GM21737 (cell line): ENCODE results near the gene AAGAB.

Source experiments
- ATAC-seq: cut with Tn5 transposase; IDR thresholded peaks from one replicate; pipeline ENCODE4 v1.9.1; 2021; ENCODE audit warnings: mild to moderate bottlenecking, moderate library complexity; ENCODE audit not compliant: unreplicated experiment

Gene AAGAB

DNA sequence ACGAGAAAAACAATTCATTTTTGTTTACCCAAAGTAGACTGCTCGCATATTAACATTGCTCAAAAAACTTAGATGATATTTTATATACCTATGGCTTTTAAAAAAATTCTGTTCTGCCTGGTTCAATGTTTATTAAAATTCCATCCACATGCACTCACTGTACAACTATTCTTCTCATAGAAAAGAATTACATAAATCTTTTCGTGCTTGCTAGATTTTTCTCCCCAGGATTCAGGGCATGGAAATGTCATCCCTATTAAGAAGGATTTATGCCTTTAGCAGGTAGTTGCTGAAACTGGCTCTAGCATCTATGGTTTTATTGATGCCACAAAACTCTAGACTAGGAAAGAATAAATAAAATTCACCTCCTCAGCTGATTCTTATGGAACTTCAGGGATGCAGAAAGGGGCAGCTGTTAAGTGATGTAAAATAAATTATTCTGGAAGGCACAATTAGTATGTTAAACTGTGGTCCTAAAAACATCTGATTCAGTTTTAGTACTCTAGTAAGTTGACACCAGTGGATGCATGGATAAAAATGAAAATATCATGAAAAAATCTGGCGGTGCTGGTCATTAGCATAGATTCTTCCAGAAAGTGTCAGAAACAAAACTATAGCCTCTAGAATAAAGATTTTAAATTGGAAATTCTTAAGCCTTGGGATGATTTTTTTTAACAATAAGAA is 41.6 kb downstream of the AAGAB start:
- no peak for ATAC-seq

DNA sequence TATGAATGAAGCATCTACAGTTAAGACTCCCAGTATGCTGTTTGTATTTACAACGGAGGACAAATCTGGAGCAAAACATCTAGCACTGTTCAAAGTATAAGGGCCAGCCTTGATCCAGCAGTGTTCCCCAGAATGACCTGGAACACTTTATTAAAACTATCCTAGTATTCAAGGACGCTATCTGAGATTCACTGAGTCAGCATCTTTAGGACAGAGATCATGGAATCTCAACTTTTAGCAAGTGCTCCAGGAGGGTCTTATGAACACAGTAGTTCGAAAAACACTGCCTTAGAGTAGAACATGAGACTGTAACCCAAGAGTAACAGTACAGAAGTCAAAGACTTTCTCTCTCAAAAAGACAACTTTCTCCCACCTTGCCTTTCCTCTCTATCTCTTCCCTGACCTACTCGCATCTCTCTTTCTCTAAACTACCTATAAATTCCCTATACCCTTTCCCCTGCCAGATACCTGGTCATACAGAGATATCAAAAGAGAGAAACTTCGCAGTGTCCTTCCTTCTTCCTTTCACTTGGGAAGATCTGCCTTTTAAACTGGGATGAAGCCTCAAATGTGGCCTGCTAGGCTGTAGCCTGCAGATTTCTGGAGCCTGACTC is 43.8 kb downstream of the AAGAB start:
- no peak for ATAC-seq

DNA sequence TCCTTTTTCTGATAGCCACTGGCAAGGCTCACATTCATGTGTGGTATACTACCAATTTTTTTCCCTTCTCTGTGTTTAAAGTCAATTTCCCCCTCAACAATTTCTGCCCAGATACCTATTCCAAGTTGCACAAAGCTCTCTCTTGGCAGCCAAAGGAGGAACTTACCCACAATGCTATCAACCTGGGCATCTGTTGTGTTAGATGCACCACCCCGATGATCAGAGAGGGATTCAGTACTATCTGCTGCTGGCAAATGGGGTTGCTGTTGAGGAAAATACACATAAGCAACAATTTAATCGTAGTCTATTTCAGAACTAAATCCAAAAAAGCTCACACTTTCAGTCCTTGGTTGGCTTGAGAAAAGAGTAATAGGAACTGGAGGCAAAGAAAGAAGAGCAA is 46.1 kb downstream of the AAGAB start:
- no peak for ATAC-seq

DNA sequence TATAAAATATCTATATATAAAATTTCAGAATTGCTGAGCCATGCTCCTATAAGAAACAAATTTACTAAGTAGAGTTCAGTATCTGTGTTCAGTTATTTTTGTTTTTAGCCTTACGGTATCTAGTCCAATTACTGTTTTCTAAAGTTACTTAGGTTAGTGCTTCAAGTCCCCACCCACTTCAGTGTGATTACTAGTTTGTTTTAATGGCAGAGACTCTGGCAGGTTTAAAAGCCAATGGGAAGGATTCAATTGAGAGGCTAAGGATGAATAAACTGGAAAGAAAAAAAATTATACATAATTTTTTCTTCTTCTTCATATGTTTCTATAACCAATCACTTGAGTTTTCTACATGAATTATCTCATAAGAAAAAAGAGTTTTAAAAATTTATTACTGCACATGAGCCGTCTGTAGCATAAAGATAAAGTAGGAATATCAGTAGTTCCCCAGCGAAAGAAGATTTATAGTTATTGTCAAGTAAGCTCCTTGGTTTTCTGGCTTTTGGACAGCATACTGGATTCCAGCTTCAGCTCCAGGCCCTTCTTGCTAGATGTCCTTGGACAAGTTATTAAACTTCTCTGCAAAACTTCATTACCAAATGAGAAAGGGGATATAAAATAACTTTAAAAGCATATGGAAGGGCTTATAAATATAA is 46.8 kb downstream of the AAGAB start:
- no peak for ATAC-seq

DNA sequence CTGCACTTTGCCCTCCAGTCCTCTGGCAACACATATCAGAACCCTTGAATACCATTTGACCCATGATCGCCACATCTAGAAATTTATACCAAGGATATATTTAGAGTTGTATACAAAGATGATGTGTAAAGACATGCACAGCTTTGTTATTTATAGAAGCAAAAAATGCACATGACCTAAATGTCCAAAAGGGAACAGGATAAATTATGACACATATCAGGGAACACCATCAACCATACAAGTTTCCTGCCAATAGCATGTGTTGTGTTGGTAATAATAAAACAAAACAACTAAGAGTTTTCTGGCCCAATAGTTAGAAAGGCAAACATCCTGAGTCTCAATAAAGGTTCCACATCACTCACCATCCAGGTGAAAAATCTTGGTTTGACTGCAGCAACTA is 51.5 kb downstream of the AAGAB start:
- no peak for ATAC-seq

DNA sequence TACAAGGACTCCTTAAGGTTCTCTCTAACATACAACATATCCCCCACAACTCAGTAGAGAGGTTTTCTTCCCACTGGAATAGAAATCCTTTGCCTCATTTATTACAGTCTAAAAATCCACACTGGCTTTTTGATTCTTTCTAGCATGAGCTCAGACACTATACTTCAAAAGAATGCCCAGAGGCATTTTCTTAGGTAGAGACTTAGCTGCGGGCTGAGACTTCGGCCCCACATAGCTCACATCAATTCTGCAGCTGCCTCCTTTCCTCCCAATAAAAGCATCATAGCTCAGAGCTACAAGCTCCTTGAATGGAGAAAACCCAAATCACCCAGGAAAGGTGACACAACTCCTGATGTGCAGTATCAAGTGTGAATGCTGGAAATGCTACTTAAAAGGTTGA is 52.4 kb downstream of the AAGAB start:
- no peak for ATAC-seq

DNA sequence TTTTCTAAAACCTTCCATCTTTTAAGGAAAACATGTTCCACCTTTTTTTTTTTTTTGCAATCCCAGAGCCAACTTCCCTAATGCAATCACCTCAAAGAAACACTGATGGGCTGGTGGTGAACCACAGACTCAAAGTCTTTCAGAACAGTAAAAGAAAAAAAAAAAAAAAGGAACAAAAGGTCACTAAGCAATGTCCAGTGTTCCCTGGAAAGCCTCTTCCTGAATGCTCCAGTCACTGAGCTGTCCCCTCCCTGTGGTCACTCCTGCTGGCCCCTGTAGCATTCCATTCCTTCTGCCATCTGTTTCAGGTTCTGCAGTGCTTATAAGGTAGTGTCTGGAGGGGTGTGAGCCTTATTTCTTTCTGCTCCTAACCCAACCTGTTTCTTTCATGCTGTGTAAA is 53.3 kb downstream of the AAGAB start:
- no peak for ATAC-seq

DNA sequence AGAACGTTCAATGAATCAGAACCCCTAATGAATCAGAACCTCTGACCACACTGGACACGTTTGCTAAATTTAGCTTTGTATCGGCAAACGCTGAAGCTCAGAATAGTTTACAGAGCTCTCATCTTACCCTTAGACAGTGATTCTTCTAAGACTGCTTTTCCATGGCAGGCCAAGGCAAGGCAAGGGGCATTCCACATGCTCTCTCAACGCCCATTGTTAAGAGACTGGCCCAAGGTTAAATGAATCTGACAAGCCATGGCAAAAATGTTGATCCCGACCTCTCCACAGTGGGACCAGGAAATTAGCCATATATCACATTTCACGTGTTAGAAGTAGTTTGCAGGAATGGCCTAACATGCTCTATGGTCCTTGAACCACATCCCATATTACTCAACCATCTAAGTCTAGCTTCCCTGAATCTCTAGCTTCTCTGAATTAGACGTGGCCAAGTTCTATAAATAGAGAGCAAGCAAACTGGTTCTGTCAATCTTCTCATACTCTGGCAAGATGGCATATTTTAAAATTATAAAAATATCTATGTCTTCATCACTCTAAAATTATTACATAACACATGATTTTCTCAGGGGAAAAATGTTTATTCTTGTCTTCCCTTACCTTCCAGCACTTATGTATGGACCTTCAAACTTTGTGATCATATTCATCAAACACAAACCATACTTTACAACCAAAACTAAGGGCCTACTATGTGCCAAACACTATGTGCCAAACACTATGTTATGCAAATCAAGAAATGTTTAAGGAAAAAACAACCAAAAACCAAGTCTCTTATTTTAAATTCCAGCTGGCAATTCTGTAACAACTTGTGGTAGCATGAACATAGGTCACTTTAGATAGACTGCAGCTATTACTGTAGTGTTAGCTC is 54.3 kb downstream of the AAGAB start:
- ATAC-seq: no peak

DNA sequence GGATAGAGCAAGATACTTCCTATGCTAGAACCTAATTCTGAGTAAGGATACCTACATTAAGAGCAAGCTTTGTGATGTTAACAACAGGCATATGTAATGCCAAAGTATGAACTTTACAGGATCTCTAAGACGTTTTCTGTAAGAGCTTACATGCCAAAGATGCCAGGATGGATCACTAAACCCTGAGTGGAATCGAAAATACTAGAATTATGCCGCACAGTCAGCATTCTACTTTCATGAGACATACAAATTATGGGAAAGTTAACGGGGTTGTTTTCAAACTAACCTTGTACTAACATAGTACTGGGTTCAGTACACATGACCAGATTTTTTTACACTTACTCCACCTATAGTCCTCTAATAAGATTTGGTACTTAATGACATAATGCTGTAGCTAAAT is 55.1 kb downstream of the AAGAB start:
- no peak for ATAC-seq

DNA sequence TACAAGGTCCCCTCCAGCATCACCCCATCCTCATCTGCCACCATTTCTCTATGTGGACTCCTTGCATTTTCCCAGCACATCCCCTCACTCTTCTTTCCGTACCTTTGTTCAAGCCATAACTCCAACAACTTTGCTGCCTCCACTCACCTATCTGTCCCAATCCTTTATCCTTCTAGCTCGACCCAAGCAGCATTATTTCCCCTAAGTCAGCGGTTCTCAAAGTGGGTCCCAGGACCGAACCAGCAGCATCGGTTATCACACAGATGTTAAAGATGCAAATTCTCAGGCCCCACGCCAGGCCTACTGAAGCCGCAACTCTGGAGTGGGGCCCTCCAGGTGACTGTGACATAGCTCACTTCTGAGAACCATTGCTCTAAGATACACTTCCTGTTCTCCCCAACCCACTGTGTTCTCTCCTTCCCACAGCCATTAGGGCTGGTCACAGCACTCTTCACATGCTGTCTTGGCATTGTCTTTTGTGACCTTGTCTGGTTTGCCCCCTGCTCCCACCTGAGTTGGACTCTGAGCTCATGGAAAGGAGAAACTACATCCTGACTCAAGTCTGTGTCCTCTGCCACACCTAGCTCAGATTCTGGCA is 56.2 kb downstream of the AAGAB start:
- ATAC-seq: no peak

DNA sequence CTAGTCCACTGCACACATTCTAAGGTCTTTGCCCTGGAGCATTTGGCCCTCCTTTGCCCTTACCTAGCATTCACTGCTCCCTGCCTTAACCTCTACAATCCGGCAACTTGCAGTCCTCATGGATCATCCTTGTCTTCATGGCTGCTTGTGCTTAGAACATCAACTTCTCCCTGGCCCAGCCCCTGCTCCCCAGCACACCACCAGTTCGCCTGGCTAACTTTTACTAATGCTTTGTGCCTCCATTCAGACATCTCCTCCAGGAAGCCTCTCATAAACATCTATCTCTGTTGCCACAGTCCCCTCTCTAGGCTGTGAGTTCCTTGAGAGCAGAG is 57.1 kb downstream of the AAGAB start:
- no peak for ATAC-seq

DNA sequence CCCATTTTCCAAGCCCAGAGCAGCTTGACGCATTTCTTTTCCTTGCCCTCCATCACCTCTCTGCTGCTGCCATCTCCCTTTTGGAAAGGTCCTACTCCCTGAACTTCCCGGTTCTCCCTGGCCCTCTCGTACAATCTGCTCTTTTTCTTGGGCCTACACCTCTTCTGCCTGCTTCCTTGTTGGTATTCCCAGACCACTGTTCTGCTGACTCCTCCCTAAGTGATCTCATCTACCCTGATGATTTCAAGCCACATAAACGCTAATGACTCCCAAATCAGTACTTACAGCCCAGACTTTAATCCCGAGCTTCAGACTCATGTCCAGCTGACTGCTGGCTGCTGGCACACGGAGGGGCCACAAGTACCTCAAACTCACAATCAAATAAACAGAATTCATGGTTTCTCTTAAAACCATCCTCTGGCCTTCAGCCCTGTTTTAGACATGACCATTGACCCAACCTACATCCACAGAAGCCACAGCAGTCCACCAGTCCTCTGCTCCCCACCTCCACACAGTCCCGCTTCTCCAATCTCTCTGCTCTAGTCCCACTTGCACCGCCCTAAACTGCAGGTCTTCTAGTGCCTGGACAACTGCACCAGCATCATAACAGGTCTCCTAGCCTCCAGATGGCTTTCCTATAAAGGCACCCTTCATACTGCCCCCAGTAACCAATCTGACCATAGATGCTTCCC is 57.6 kb downstream of the AAGAB start:
- ATAC-seq: no peak

DNA sequence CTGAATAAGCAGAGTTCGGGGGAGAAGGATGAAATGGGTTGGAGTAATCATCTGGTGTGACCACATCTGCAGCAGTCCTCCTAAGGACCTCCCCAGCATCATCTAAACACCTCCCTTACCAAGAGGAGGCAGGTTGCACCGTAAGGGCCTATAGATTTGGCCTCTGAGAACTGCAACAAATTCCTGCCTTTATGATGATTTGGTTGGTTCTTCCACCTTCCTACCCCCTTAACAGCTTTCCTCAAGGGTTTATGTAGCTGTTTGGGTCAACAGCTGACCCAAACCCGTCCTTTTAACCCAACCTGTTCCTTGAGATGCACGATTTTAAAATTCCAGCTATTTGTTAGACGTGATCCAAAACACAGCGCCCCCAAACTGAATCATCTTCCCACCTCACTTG is 58.2 kb downstream of the AAGAB start:
- ATAC-seq: no peak

DNA sequence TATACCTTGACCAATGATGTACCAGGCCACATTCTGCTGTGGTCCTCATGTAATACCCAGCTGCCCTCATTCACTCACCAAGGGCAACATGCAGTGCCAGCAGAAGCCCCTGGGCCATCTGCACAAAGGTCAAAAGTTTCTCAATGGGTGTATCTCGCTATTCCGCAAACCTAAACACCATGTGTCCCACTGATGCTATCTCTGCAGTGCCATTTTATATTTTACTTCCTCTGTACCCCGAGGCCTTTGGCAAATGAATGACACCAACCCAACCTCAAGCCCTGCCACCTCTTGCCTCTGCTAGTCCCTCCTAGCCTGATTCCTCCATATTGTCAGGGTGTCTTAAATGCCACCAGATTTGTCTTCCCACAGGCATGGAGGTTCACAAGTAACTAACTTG is 59.2 kb downstream of the AAGAB start:
- no peak for ATAC-seq

DNA sequence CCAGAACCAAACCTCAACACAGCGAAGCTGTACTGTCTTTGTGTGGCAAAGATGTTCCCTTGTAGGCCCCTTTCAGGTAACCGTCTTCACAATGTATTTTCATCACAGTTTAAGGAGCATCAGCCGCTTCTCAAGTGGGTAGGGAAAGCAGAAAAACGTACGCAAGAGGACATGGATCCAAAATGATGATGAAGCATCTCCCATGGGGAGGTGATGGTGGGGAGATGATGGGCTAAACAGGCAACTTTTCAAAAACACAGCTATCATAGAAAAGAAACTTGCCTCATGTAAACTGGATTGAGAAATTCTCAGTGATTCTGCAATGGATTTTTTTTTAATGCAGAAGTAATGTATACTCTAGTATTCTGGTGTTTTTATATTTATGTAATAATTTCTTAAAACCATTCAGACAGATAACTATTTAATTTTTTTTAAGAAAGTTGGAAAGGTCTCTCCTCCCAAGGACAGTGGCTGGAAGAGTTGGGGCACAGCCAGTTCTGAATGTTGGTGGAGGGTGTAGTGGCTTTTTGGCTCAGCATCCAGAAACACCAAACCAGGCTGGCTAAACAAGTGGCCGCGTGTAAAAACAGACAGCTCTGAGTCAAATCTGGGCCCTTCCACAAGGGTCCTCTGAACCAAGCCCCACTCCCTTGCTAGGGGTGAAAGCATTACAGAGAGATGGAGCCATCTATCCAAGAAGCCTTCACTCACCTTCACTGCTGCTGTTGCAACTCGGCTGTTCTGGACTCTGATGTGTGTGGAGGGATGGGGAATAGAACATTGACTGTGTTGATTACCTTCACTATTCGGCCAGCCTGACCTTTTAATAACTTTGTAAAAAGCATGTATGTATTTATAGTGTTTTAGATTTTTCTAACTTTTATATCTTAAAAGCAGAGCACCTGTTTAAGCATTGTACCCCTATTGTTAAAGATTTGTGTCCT is 60.0 kb downstream of the AAGAB start:
- no peak for ATAC-seq

DNA sequence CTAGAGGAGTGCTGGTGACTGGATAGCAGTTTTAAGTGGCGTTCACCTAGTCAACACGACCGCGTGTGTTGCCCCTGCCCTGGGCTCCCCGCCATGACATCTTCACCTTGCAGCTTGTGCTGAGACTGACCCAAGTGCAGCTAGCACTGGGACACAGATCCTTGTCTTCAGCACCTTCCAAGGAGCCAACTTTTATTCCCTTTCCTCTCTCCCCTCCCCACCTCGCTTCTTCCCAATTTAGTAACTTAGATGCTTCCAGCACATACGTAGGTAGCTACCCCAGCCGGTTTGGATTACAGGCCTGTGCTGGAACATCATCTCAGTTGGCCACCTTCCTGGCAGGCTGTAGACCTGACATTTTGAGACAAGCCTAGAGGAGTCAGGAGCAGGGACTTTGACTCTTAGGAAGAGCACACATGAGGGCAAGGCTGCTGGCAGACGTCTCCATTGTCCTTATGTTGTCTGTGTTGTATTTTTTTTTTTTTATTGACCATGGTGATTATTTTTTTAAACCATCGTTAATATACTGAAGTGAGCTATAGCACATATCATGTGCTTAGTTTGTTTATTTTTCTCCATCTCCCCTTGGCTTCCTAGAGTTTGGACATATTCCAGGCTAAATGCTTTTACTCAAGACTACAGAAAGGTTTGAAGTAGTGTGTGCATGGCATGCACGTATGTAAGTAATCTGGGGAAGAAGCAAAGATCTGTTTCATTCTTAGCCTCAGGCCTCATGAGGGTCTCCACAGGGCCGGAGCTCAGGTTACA is 61.1 kb downstream of the AAGAB start:
- ATAC-seq: no peak

DNA sequence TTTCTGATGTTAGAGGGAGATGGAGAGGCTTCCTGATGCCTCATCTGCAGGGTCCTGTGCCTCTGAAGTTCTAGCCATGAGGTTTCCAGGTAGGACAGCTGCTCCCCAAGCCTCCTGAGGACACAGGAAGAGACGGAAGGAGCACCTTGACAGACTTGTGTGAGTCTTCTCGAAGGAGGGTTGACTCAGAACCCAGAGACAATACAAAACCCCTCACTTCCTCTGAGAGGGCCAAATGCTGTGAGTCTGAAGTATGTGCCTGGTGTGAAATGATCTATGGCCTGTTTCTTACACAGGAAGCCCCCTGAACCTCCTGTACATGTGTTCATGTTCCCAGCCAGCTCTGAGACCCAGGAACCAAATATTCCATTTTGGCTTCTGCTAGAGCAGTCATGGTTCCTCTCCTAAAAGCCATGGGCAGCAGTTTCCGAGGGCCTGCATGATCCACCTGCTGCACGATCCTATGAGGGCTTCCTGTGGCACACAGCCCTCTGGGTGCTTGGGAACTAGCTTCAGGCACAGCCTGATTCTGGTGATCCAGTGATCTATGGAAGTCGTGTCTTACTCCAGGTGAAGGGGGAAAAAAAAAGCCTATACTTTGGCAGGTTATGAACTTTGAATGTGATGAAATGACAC is 62.2 kb downstream of the AAGAB start:
- ATAC-seq: no peak

DNA sequence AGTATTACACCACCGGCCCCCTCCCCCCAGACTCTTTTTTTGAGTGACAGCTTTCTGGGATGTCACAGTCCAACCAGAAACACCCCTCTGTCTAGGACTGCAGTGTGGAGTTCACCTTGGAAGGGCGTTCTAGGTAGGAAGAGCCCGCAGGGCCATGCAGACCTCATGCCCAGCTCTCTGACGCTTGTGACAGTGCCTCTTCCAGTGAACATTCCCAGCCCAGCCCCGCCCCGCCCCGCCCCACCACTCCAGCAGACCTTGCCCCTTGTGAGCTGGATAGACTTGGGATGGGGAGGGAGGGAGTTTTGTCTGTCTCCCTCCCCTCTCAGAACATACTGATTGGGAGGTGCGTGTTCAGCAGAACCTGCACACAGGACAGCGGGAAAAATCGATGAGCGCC is 63.6 kb downstream of the AAGAB start:
- ATAC-seq: no peak
